Ovary (tissue), 3 donors: ENCODE measurements around the gene ADM5.

Source experiments
- POLR2A ChIP-seq: fragments of 450-650 bp; IDR thresholded peaks from one replicate; pipeline ENCODE4 v1.6.1; 2017; ENCODE audit warnings: antibody characterized with exemption, mild to moderate bottlenecking, moderate library complexity
- TF ChIP-seq, protein P1 (sequence below), 3 donors: fragments of 450-650 bp in 2 of 3; fragments of 200-600 bp in 1 of 3; IDR thresholded peaks; one replicate each; pipeline versions ENCODE4 v1.5.1 to v1.8.0; 2016 to 2022; ENCODE audit warnings: antibody characterized with exemption in 3 of 3, mild to moderate bottlenecking in 1 of 3
- donor health status: DM: no; HTN: no; CAD: no.

DNA sequence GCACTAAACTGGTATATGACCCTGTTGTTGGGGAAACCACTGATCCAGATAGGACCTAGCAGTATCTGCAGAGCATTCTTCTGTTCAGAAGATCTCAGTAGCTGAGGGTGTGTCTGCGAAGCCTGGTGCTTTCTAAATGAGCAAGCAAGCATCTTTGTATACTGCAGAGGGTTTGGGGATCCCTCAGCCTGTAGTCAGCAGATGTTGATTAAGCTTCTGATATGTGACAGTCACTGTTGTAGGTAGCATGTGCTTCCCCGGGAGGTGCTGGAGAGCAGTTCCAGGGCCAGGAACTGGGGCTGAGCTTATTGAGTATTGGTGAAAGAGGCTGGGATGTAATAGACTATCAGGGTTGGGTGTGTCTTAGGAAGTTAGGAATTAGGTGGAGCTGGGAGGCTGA is 45.9 kb upstream of the ADM5 start:
- no peak for TF ChIP-seq POLR2A
- TF ChIP-seq, protein P1, sequence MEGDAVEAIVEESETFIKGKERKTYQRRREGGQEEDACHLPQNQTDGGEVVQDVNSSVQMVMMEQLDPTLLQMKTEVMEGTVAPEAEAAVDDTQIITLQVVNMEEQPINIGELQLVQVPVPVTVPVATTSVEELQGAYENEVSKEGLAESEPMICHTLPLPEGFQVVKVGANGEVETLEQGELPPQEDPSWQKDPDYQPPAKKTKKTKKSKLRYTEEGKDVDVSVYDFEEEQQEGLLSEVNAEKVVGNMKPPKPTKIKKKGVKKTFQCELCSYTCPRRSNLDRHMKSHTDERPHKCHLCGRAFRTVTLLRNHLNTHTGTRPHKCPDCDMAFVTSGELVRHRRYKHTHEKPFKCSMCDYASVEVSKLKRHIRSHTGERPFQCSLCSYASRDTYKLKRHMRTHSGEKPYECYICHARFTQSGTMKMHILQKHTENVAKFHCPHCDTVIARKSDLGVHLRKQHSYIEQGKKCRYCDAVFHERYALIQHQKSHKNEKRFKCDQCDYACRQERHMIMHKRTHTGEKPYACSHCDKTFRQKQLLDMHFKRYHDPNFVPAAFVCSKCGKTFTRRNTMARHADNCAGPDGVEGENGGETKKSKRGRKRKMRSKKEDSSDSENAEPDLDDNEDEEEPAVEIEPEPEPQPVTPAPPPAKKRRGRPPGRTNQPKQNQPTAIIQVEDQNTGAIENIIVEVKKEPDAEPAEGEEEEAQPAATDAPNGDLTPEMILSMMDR (IDR thresholded peaks at IDR 0.05): no peak
